Neural crest cell (in vitro differentiated cells): ENCODE measurements around the gene MANBA. TPM values are rescaled to one million over a fixed set of nuclear protein-coding genes. Genes with fewer than 3 reads are reported as not detected.
"Not testable (repeated sequence)": the region's sequence is repeated elsewhere in the genome, so short reads cannot be mapped to it uniquely, and the experiment has no call there.

Experiments
- DNase-seq: peaks from one replicate; pipeline ENCODE4 v3.0.0; 2021; ENCODE audit warnings: low read depth, mixed read lengths, low spot score
- H3K27ac Mint-ChIP-seq: one replicate; pipeline ENCODE4 v1.8.0; 2021; ENCODE audit warnings: mild to moderate bottlenecking, mixed read lengths; ENCODE audit not compliant: unreplicated experiment
- H3K27me3 Mint-ChIP-seq: 2 replicates; pipeline ENCODE4 v1.8.0; 2021; ENCODE audit warnings: low read depth, mild to moderate bottlenecking, mixed read lengths
- H3K36me3 Mint-ChIP-seq: 2 replicates; pipeline ENCODE4 v1.8.0; 2021; ENCODE audit warnings: low read depth, mild to moderate bottlenecking, mixed read lengths
- H3K4me1 Mint-ChIP-seq: 2 replicates; pipeline ENCODE4 v1.8.0; 2021; ENCODE audit warnings: mixed read lengths
- H3K4me3 Mint-ChIP-seq: one replicate; pipeline ENCODE4 v1.8.0; 2021; ENCODE audit warnings: mild to moderate bottlenecking, mixed read lengths
- H3K9me3 Mint-ChIP-seq: 2 replicates; pipeline ENCODE4 v1.8.0; 2021; ENCODE audit warnings: mixed read lengths
- CTCF ChIP-seq: fragments of 200-600 bp; sonication (generic); conservative IDR thresholded peaks from 2 replicates; pipeline ENCODE4 v1.5.0; 2021; ENCODE audit warnings: antibody characterized with exemption, mild to moderate bottlenecking
- total RNA-seq: library from RNA; stranded (reverse); gene quantifications from 2 replicates; pipeline ENCODE4 v1.2.1, GENCODE V29; 2021

Gene MANBA
- total RNA-seq, 1 donor from 2014 or later = 18.4 TPM

- DNase-seq = no peak
- no peak overlapping the region for H3K27ac Mint-ChIP-seq
- no peak for TF ChIP-seq CTCF
- peak overlapping the region; percentile 36 for H3K4me3 Mint-ChIP-seq
- H3K9me3 Mint-ChIP-seq = peaks cover 2% of the 10 kb centered on the region
- peaks cover 24% of the 10 kb centered on the region for H3K4me1 Mint-ChIP-seq
- peaks cover 5% of the 10 kb centered on the region for H3K36me3 Mint-ChIP-seq
- H3K27me3 Mint-ChIP-seq = peaks cover 5% of the 10 kb centered on the region
These were observed 2.3 kb downstream of the MANBA start for GRCh38 chr4:102758241-102759160.

DNA sequence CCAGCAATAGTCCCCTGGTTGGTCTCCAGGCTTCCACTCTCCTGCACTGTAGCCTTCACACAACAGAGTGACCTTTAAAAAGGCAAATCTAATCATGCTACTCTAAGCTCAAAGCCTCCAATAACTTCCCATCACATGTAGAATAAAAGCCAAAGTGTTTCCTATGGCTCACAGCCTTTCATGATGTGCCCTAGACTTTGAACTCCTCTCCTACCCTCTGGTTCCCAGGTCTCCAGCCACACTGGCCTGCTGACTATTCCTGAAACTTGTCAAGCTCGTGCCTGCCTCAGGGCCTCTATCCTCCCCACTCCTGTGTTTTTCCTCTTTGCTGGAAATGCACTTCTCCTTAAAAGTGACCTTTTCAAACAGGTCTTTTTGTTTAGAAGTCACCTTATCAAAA is 3.1 kb downstream of the MANBA start:
- peaks cover 24% of the 10 kb centered on the region for H3K4me1 Mint-ChIP-seq
- TF ChIP-seq CTCF = no peak
- peaks cover 2% of the 10 kb centered on the region for H3K9me3 Mint-ChIP-seq
- DNase-seq = no peak
- peaks cover 5% of the 10 kb centered on the region for H3K36me3 Mint-ChIP-seq
- H3K4me3 Mint-ChIP-seq = no peak overlapping the region
- H3K27ac Mint-ChIP-seq = no peak overlapping the region
- H3K27me3 Mint-ChIP-seq = peaks cover 5% of the 10 kb centered on the region

GRCh38 chr4:102754044-102754443 is 6.7 kb downstream of the MANBA start:
- DNase-seq = no peak
- peaks cover 5% of the 10 kb centered on the region for H3K36me3 Mint-ChIP-seq
- H3K27ac Mint-ChIP-seq = no peak overlapping the region
- H3K9me3 Mint-ChIP-seq = peaks cover 2% of the 10 kb centered on the region
- H3K4me3 Mint-ChIP-seq = no peak overlapping the region
- no peaks in the 10 kb centered on the region for H3K27me3 Mint-ChIP-seq
- H3K4me1 Mint-ChIP-seq = peaks cover 3% of the 10 kb centered on the region
- TF ChIP-seq CTCF = no peak

DNA sequence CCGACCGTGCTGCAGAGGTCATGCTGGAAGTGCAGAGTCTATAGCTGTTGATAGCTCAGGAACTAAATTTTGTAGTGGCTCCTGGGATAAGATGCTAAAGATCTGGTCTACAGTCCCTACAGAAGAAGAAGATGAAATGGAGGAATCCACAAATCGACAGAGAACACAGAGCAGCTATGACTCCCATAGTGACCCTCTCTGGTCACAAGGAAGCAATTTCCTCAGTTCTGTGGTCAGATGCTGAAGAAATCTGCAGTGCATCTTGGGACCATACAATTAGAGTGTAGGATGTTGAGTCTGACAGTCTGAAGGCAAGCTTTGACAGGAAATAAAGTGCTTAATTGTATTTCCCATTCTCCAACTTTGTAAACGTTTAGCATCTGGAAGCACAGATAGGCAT is 8.8 kb downstream of the MANBA start:
- Mint-ChIP-seq H3K27me3 (no peaks in the 10 kb centered on the region), H3K4me1 (no peaks in the 10 kb centered on the region), H3K27ac (no peak overlapping the region), H3K36me3 (peaks cover 3% of the 10 kb centered on the region), H3K4me3 (no peak overlapping the region), H3K9me3 (peaks cover 2% of the 10 kb centered on the region)
- no peak for DNase-seq
- TF ChIP-seq CTCF = no peak

GRCh38 chr4:102743352-102743751 is 17.4 kb downstream of the MANBA start:
- not testable (repeated sequence) for H3K4me1 Mint-ChIP-seq
- peaks cover 36% of the 10 kb centered on the region for H3K36me3 Mint-ChIP-seq

GRCh38 chr4:102738802-102739201 is 22.0 kb downstream of the MANBA start:
- peaks cover 26% of the 10 kb centered on the region for H3K9me3 Mint-ChIP-seq
- H3K4me1 Mint-ChIP-seq, DNase-seq, H3K27ac Mint-ChIP-seq, H3K4me3 Mint-ChIP-seq, H3K27me3 Mint-ChIP-seq: not testable (repeated sequence)
- H3K36me3 Mint-ChIP-seq = peaks cover 48% of the 10 kb centered on the region

More at GRCh38 chr4:102743352-102743751, 17.4 kb downstream of the MANBA start:
- peaks cover 26% of the 10 kb centered on the region for H3K9me3 Mint-ChIP-seq
- not testable (repeated sequence) for H3K27ac Mint-ChIP-seq, H3K4me3 Mint-ChIP-seq, DNase-seq, H3K27me3 Mint-ChIP-seq
